Stimulated activated CD8-positive, alpha-beta memory T cell treated with anti-CD3 and anti-CD28 coated beads, Interleukin-12 subunit alpha, Interleukin-12 subunit beta, amount 100 ng/mL, for 4 hours (primary cell): Measurements from ENCODE around the gene KCTD14.
A peak's percentile ranks its signal among the peaks of the same experiment; 100 is the strongest.
"Not testable (repeated sequence)": the region's sequence is repeated elsewhere in the genome, so short reads cannot be mapped to it uniquely, and the experiment has no call there.

Experiments used
- DNase-seq: peaks from one replicate; pipeline ENCODE4 v3.0.0-alpha.2; 2020; ENCODE audit warnings: low read depth

Gene KCTD14

GRCh38 chr11:78021611-78022010, 1.5 kb downstream of the KCTD14 start:
- DNase-seq, result no peak

GRCh38 chr11:78020246-78020645, 2.8 kb downstream of the KCTD14 start:
- DNase-seq, result no peak

GRCh38 chr11:78019808-78020207, 3.3 kb downstream of the KCTD14 start:
- DNase-seq, result no peak

- no peak for DNase-seq
Observed at GRCh38 chr11:78015878-78016277, 7.2 kb downstream of the KCTD14 start.

GRCh38 chr11:78014937-78015520, 8.0 kb downstream of the KCTD14 start:
- DNase-seq, result not testable (repeated sequence)

- DNase-seq, result no peak
Observed at GRCh38 chr11:78011301-78011700, 11.8 kb downstream of the KCTD14 start.

- no peak for DNase-seq
Observed at GRCh38 chr11:78010755-78011154, 12.3 kb downstream of the KCTD14 start.

- no peak for DNase-seq
Observed at GRCh38 chr11:78010304-78010703, 12.8 kb downstream of the KCTD14 start.

GRCh38 chr11:78009062-78009461, 14.0 kb downstream of the KCTD14 start:
- no peak for DNase-seq

- DNase-seq, result no peak
Observed at GRCh38 chr11:78000193-78000592, 22.9 kb downstream of the KCTD14 start.

- no peak for DNase-seq
Observed at GRCh38 chr11:77999446-78000030, 23.5 kb downstream of the KCTD14 start.

- peak; percentile 93 for DNase-seq
Observed at GRCh38 chr11:77994434-77995362, 28.4 kb downstream of the KCTD14 start, which contains the start of gene INTS4. TSS of gene INTS4 (minus strand) at chr11:77994668. CDS start at chr11:77994643, 25 bp downstream.

- DNase-seq, result no peak
Observed at GRCh38 chr11:77993902-77994301, 29.2 kb downstream of the KCTD14 start.

- no peak for DNase-seq
Observed at GRCh38 chr11:77990981-77991380, 32.1 kb downstream of the KCTD14 start.

- DNase-seq, result not testable (repeated sequence)
Observed at GRCh38 chr11:77986456-77986855, 36.6 kb downstream of the KCTD14 start.

GRCh38 chr11:77981346-77981947, 41.6 kb downstream of the KCTD14 start:
- no peak for DNase-seq

- DNase-seq, result no peak
Observed at GRCh38 chr11:77968337-77968736, 54.7 kb downstream of the KCTD14 start.

GRCh38 chr11:77967753-77968152, 55.3 kb downstream of the KCTD14 start:
- DNase-seq, result no peak

- no peak for DNase-seq
Observed at GRCh38 chr11:77967121-77967520, 56.0 kb downstream of the KCTD14 start.

GRCh38 chr11:77966338-77966737, 56.7 kb downstream of the KCTD14 start:
- DNase-seq, result no peak
